HCT116 (cell line): ENCODE measurements around the gene SAPCD2. TPM values are rescaled to one million over a fixed set of nuclear protein-coding genes. Genes with fewer than 3 reads are reported as not detected.

Experiments
- ATAC-seq: fragments of 200-7000 bp; cut with Tn5 transposase; 2 replicates; pipeline ENCODE4 v1.9.1; 2020; ENCODE audit warnings: mild to moderate bottlenecking, moderate library complexity
- BruUV-seq: library from RNA; stranded (reverse); fragments of 400-500 nt; replicated peaks from 2 replicates; lab custom pipeline; 2021; lab: Mats Ljungman, UMichigan
- CTCF ChIA-PET: fragments of 300-600 bp; sonication (Branson Sonifier 250); formaldehyde crosslinking; loops from one replicate; lab custom pipeline; 2021; ENCODE audit warnings: antibody characterized with exemption; lab: Charles Lee
- POLR2A ChIA-PET: fragments of 300-600, 350-600 bp; sonication (Branson Sonifier 250); formaldehyde crosslinking; loops from one replicate; lab custom pipeline; 2021; ENCODE audit warnings: antibody characterized with exemption; lab: Charles Lee
- RAD21 ChIA-PET, 2 experiments: fragments of 300-600 bp; sonication (Branson Sonifier 250); formaldehyde crosslinking; loops; one replicate each; lab custom pipeline; 2023; ENCODE audit warnings: low total read pairs in 2 of 2; ENCODE audit not compliant: uncharacterized antibody in 2 of 2, unreplicated experiment in 2 of 2, low non-redundant PET in 1 of 2; lab: Charles Lee
- DNase-seq: peaks from one replicate; pipeline ENCODE4 v3.0.0-alpha.2; 2010; ENCODE audit warnings: low read depth, low spot score
- H2AFZ ChIP-seq: fragments of 200-600 bp; shearing (Covaris generic), sonication (generic); 2 replicates; pipeline ENCODE4 v1.6.1; 2017; ENCODE audit warnings: low read depth, mixed run types, mixed read lengths, antibody characterized with exemption, low read length; ENCODE audit not compliant: poor library complexity, severe bottlenecking
- H3K27ac ChIP-seq: 2 replicates; pipeline ENCODE4 v1.5.1; 2012; ENCODE audit warnings: low read depth, low read length
- H3K27me3 ChIP-seq: fragments of 200-600 bp; sonication (generic); 2 replicates; pipeline ENCODE4 v1.6.1; 2016; ENCODE audit warnings: mixed run types, low read length, mixed read lengths; ENCODE audit not compliant: insufficient read depth
- H3K36me3 ChIP-seq, 2 experiments: fragments of 200-500 bp in 1 of 2; fragments of 200-600 bp in 1 of 2; sonication (Bioruptor generic) in 1 of 2; sonication (generic) in 1 of 2; 2 replicates each; pipeline versions ENCODE4 v1.5.1 to v1.6.1; 2014 to 2016; ENCODE audit warnings: low read length in 2 of 2, inconsistent platforms in 1 of 2, mixed read lengths in 1 of 2, mixed run types in 1 of 2; ENCODE audit not compliant: insufficient read depth in 2 of 2, control insufficient read depth in 1 of 2
- H3K4me1 ChIP-seq, 2 experiments: fragments of 200-600 bp in 1 of 2; sonication (generic) in 1 of 2; 2 replicates each; pipeline versions ENCODE4 v1.5.1 to v1.6.1; 2012 to 2017; ENCODE audit warnings: low read length in 2 of 2, inconsistent platforms in 1 of 2, mild to moderate bottlenecking in 1 of 2, mixed read lengths in 1 of 2, mixed run types in 1 of 2, moderate library complexity in 1 of 2; ENCODE audit not compliant: insufficient read depth in 2 of 2, control insufficient read depth in 1 of 2
- H3K4me2 ChIP-seq: fragments of 200-600 bp; sonication (generic); 2 replicates; pipeline ENCODE4 v1.6.1; 2017; ENCODE audit warnings: mixed run types, low read length, mixed read lengths
- H3K4me3 ChIP-seq, 2 experiments: fragments of 200-600 bp in 1 of 2; sonication (generic) in 1 of 2; replicated peaks in 1 of 2; 2 replicates each; pipeline ENCODE4 v1.5.1; 2011 to 2016; ENCODE audit warnings: low read length in 2 of 2, control low read depth in 1 of 2, low read depth in 1 of 2, mild to moderate bottlenecking in 1 of 2, mixed read lengths in 1 of 2, mixed run types in 1 of 2
- H3K79me2 ChIP-seq: fragments of 200-600 bp; sonication (generic); 2 replicates; pipeline ENCODE4 v1.6.1; 2017; ENCODE audit warnings: mild to moderate bottlenecking, mixed run types, low read length, moderate library complexity, mixed read lengths; ENCODE audit not compliant: insufficient read depth
- H3K9ac ChIP-seq: fragments of 200-600 bp; sonication (generic); 2 replicates; pipeline ENCODE4 v1.6.1; 2016; ENCODE audit warnings: low read length, mixed read lengths
- H3K9me2 ChIP-seq: fragments of 200-600 bp; sonication (generic), shearing (Covaris generic); 2 replicates; pipeline ENCODE4 v1.6.1; 2017; ENCODE audit warnings: mixed run types, mild to moderate bottlenecking, moderate library complexity; ENCODE audit not compliant: insufficient read depth
- H3K9me3 ChIP-seq, 2 experiments: fragments of 200-500 bp in 1 of 2; fragments of 200-600 bp in 1 of 2; sonication (Bioruptor generic) in 1 of 2; sonication (generic) in 1 of 2; 2 replicates each; pipeline ENCODE4 v1.6.1; 2014 to 2017; ENCODE audit warnings: low read length in 2 of 2, mixed read lengths in 2 of 2, inconsistent platforms in 1 of 2, low read depth in 1 of 2, mild to moderate bottlenecking in 1 of 2, mixed run types in 1 of 2, moderate library complexity in 1 of 2; ENCODE audit not compliant: control insufficient read depth in 1 of 2, insufficient read depth in 1 of 2
- H4K20me1 ChIP-seq: fragments of 200-600 bp; sonication (generic), shearing (Covaris generic); 2 replicates; pipeline ENCODE4 v1.6.1; 2017; ENCODE audit warnings: mixed run types, mild to moderate bottlenecking, moderate library complexity; ENCODE audit not compliant: insufficient read depth
- CEBPB ChIP-seq: IDR thresholded peaks from 2 replicates; pipeline ENCODE4 v1.6.1; 2012; ENCODE audit warnings: low read depth
- EGR1 ChIP-seq: IDR thresholded peaks from 2 replicates; pipeline ENCODE4 v1.6.1; 2012; ENCODE audit warnings: low read depth
- ELF1 ChIP-seq: IDR thresholded peaks from 2 replicates; pipeline ENCODE4 v1.6.1; 2012; ENCODE audit warnings: low read depth, borderline replicate concordance
- EZH2 ChIP-seq: fragments of 200-600 bp; sonication (generic); IDR thresholded peaks from 2 replicates; pipeline ENCODE4 v1.6.1; 2017; ENCODE audit warnings: antibody characterized with exemption, mixed run types
- EZH2phosphoT487 ChIP-seq: fragments of 200-600 bp; IDR thresholded peaks from 2 replicates; pipeline ENCODE4 v1.6.1; 2018; ENCODE audit warnings: antibody characterized with exemption, borderline replicate concordance
- FOSL1 ChIP-seq: IDR thresholded peaks from 2 replicates; pipeline ENCODE4 v1.6.1; 2012; ENCODE audit warnings: low read depth
- POLR2A ChIP-seq: IDR thresholded peaks from 2 replicates; pipeline ENCODE4 v1.7.0; 2011; ENCODE audit warnings: borderline replicate concordance; ENCODE audit not compliant: insufficient read depth, insufficient read length; ENCODE audit errors: extremely low read depth
- POLR2AphosphoS5 ChIP-seq: IDR thresholded peaks from 2 replicates; pipeline ENCODE4 v1.6.1; 2011; ENCODE audit warnings: mild to moderate bottlenecking, low read depth, low read length, moderate library complexity
- RAD21 ChIP-seq: IDR thresholded peaks from 2 replicates; pipeline ENCODE4 v1.6.1; 2012; ENCODE audit warnings: low read depth, mild to moderate bottlenecking
- SIN3A ChIP-seq: IDR thresholded peaks from 2 replicates; pipeline ENCODE4 v1.6.1; 2012; ENCODE audit warnings: low read depth
- SP1 ChIP-seq: IDR thresholded peaks from 2 replicates; pipeline ENCODE4 v1.6.1; 2012; ENCODE audit warnings: low read depth
- SRF ChIP-seq: IDR thresholded peaks from 2 replicates; pipeline ENCODE4 v1.6.1; 2012; ENCODE audit warnings: low read depth
- TCF7L2 ChIP-seq: IDR thresholded peaks from 2 replicates; pipeline ENCODE4 v1.7.0; 2011; ENCODE audit warnings: borderline replicate concordance, inconsistent platforms; ENCODE audit not compliant: insufficient read depth, insufficient read length; ENCODE audit errors: extremely low read depth
- YY1 ChIP-seq: IDR thresholded peaks from 2 replicates; pipeline ENCODE4 v1.6.1; 2011; ENCODE audit warnings: low read length, low read depth, moderate library complexity, mild to moderate bottlenecking; ENCODE audit not compliant: insufficient replicate concordance; ENCODE audit errors: extremely low read depth
- ZFX ChIP-seq: fragments of 450-650 bp; IDR thresholded peaks from 2 replicates; pipeline ENCODE4 v1.6.1; 2017
- ZNF274 ChIP-seq: fragments of 200-500 bp; sonication (Bioruptor generic); IDR thresholded peaks from 2 replicates; pipeline ENCODE4 v1.6.1; 2014; ENCODE audit warnings: mild to moderate bottlenecking, low read depth, low read length, inconsistent platforms
- intact Hi-C: fragments of 100-400 bp; cut with micrococcal nuclease; formaldehyde crosslinking; loops from 2 replicates; pipeline ENCODE4 v1.10.0; 2022
- total RNA-seq: library from RNA; stranded (reverse); gene quantifications from one replicate; pipeline ENCODE4 v1.2.1, GENCODE V29; 2021; ENCODE audit not compliant: unreplicated experiment
- TF ChIP-seq, protein P1 (sequence below): IDR thresholded peaks from 2 replicates; pipeline ENCODE4 v1.6.1; 2012
- TF ChIP-seq, protein P2 (sequence below), 3 experiments: fragments of 200-600 bp in 1 of 3; sonication (generic) in 1 of 3; IDR thresholded peaks in 2 of 3; conservative IDR thresholded peaks in 1 of 3; 2 replicates each; pipeline ENCODE4 v1.5.1; 2012 to 2017; ENCODE audit warnings: low read depth in 2 of 3, low read length in 2 of 3, antibody characterized with exemption in 1 of 3, borderline replicate concordance in 1 of 3, control low read depth in 1 of 3, mild to moderate bottlenecking in 1 of 3, mixed read lengths in 1 of 3, mixed run types in 1 of 3, moderate library complexity in 1 of 3; ENCODE audit not compliant: insufficient read depth in 1 of 3
- TF ChIP-seq, protein P3 (sequence below): IDR thresholded peaks from 2 replicates; pipeline ENCODE4 v1.6.1; 2012; ENCODE audit warnings: low read depth

Gene SAPCD2
- total RNA-seq, 1 experiment from 2014 or later: 71.7 TPM

DNA sequence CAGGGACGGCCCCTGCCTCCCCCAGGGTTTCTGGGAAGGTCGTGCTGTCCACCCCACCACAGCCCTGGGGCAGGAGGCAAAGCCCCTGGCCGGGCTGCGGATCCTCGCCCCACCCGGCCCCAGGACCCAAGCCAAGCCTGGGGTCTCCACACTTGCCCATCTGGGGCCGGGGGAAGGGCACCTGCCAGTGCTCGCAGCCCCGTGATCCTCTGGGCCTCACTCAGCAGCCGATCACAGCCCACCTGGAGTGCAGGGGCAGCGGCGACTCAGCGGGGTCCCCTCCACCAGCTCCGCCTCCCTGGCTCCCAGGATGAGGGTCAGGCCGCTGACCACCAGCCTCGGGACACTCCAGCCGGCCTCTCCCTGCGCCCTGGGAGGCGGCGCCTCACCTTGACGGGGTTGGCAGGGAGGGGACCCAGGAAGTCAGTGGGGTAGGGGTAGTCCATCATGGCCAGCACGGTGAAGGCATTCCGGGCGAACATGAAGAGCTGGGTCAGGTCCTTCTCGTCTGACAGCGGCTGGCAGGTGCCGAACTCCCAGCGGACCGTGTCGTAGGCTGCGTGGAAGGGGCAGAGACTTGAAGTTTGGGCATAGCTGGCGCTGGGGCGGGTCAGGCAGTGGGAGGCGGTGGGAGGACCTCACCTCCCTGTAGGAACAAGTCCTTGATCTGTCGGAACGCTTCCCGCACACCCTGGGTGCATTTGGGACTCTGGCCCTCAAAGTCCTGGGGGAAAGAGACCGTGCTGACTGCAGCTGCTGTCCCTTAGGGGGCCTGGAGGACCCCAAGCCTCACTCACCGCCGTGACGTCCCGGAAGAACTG is 42.4 kb upstream of the SAPCD2 start (continued):
- TF ChIP-seq RAD21: no peak

DNA sequence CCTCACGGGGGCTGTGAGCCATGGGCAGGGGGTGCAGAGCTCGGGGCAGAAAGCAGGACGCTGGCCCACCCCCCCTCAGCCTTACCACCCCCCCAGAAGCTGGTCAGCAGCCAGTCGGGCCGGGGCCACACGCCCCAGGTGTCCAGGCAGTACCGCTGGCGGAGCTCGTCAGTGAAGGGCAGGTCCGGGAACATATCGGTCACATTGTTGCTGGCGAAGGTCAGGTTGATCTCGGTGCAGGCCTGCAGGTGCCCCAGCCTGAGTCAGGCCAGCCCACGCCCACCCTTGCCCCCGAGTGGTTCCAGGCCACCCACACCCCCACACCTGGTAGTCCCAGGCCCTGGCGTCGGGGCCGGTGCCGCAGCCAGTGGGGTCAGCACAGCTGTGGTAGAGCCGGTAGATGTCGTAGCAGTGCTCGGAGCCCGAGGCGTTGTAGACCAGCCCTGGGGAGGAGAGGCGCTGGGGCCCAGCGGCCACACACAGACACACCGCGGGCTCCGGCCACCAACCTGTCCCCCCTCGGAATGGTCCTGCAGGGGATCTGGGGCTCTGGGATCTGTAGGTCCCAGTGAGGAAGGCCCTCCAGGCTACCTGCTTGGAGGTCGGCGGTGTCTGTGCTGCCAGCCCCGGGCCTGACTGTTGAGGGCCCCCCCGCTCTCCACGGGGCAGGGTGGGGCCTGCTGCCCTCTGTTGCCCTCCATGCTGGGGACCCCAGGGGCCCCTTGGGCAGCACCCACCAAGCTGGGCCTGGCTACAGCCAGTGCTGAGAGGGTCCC is 41.6 kb upstream of the SAPCD2 start:
- Histone ChIP-seq H3K36me3 (peaks cover 8 to 47% of the 10 kb centered on the region in 2 experiments; a peak in 3 of 4 replicates), H3K4me2 (no peak overlapping the region), H3K4me1 (peaks cover 4 to 19% of the 10 kb centered on the region in 2 experiments), H3K9me3 (no peaks in the 10 kb centered on the region)
- ChIA-PET RAD21 (no interaction called here), POLR2A (no interaction called here)
- no peak for DNase-seq
- no peak for TF ChIP-seq POLR2AphosphoS5
- no peak for TF ChIP-seq EZH2phosphoT487
- TF ChIP-seq EGR1: no peak
- TF ChIP-seq, protein P1, sequence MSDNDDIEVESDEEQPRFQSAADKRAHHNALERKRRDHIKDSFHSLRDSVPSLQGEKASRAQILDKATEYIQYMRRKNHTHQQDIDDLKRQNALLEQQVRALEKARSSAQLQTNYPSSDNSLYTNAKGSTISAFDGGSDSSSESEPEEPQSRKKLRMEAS: no peak
- no peak for TF ChIP-seq SRF
- TF ChIP-seq ZNF274: no peak
- TF ChIP-seq, protein P2, sequence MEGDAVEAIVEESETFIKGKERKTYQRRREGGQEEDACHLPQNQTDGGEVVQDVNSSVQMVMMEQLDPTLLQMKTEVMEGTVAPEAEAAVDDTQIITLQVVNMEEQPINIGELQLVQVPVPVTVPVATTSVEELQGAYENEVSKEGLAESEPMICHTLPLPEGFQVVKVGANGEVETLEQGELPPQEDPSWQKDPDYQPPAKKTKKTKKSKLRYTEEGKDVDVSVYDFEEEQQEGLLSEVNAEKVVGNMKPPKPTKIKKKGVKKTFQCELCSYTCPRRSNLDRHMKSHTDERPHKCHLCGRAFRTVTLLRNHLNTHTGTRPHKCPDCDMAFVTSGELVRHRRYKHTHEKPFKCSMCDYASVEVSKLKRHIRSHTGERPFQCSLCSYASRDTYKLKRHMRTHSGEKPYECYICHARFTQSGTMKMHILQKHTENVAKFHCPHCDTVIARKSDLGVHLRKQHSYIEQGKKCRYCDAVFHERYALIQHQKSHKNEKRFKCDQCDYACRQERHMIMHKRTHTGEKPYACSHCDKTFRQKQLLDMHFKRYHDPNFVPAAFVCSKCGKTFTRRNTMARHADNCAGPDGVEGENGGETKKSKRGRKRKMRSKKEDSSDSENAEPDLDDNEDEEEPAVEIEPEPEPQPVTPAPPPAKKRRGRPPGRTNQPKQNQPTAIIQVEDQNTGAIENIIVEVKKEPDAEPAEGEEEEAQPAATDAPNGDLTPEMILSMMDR (IDR thresholded peaks at IDR 0.05 in 2 of 3, conservative IDR thresholded peaks at IDR 0.05 in 1 of 3; ENCODE audit: borderline replicate concordance in 1 of 3, insufficient read depth in 1 of 3, low read depth in 2 of 3, low read length in 2 of 3): no peak
- no peak for TF ChIP-seq RAD21
- no peak for TF ChIP-seq SP1
- TF ChIP-seq CEBPB: no peak
- TF ChIP-seq TCF7L2: no peak
- no peak for TF ChIP-seq ELF1
- TF ChIP-seq, protein P3, sequence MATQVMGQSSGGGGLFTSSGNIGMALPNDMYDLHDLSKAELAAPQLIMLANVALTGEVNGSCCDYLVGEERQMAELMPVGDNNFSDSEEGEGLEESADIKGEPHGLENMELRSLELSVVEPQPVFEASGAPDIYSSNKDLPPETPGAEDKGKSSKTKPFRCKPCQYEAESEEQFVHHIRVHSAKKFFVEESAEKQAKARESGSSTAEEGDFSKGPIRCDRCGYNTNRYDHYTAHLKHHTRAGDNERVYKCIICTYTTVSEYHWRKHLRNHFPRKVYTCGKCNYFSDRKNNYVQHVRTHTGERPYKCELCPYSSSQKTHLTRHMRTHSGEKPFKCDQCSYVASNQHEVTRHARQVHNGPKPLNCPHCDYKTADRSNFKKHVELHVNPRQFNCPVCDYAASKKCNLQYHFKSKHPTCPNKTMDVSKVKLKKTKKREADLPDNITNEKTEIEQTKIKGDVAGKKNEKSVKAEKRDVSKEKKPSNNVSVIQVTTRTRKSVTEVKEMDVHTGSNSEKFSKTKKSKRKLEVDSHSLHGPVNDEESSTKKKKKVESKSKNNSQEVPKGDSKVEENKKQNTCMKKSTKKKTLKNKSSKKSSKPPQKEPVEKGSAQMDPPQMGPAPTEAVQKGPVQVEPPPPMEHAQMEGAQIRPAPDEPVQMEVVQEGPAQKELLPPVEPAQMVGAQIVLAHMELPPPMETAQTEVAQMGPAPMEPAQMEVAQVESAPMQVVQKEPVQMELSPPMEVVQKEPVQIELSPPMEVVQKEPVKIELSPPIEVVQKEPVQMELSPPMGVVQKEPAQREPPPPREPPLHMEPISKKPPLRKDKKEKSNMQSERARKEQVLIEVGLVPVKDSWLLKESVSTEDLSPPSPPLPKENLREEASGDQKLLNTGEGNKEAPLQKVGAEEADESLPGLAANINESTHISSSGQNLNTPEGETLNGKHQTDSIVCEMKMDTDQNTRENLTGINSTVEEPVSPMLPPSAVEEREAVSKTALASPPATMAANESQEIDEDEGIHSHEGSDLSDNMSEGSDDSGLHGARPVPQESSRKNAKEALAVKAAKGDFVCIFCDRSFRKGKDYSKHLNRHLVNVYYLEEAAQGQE: no peak
- no peak for TF ChIP-seq YY1
- no peak for TF ChIP-seq SIN3A
- no peak for TF ChIP-seq POLR2A
- no peak for TF ChIP-seq FOSL1
- TF ChIP-seq ZFX: no peak
- no peak for TF ChIP-seq EZH2
- TF ChIP-seq, all 23 proteins: peak for 0
- no peaks in the 10 kb centered on the region for H3K27me3 ChIP-seq
- peaks cover 19% of the 10 kb centered on the region for H3K79me2 ChIP-seq
- BruUV-seq: no TSS peak
- H4K20me1 ChIP-seq: no peaks in the 10 kb centered on the region
- intact Hi-C loops: no loop called here
- H3K9me2 ChIP-seq: no peaks in the 10 kb centered on the region
- ATAC-seq: no peak
- CTCF ChIA-PET: no interaction called here
- no peak overlapping the region for H3K9ac ChIP-seq
- H2AFZ ChIP-seq: no peak overlapping the region
- no peak overlapping the region for H3K4me3 ChIP-seq
- no peak overlapping the region; the same call in 1 of the 2 replicates for H3K27ac ChIP-seq
